HG03196 (cell line): ENCODE data around the gene MPI.
"Not testable (repeated sequence)": the region's sequence is repeated elsewhere in the genome, so short reads cannot be mapped to it uniquely, and the experiment has no call there.

Experiments
- ATAC-seq: cut with Tn5 transposase; IDR thresholded peaks from one replicate; pipeline ENCODE4 v1.9.1; 2021; ENCODE audit not compliant: unreplicated experiment

The MPI gene

GRCh38 chr15:74863239-74864056 is 26.4 kb upstream of the MPI start:
- ATAC-seq = no peak

DNA sequence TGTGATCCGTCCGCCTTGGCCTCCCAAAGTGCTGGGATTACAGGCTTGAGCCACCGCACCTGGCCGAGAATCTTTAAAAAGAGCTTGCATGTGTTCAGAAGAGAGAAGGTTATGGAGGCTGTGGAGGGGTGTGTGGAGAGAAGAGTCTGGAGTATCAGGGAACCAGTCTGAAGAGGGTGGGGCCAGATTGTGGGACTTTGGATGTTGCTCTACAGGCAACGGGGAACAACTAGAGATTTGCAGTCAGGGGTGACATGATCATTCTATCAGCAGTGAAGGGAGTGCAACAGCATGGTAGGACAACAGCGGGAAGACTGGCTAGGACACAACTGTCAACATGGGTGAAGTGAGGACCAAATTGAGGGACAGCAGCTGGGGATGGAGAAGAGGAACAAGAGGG is 25.5 kb upstream of the MPI start:
- ATAC-seq = no peak

GRCh38 chr15:74865316-74865715 is 24.5 kb upstream of the MPI start:
- ATAC-seq = no peak

- no peak for ATAC-seq
These were observed 23.8 kb upstream of the MPI start for GRCh38 chr15:74866090-74866489.

- ATAC-seq = no peak
These were observed 22.3 kb upstream of the MPI start for GRCh38 chr15:74867466-74868038.

DNA sequence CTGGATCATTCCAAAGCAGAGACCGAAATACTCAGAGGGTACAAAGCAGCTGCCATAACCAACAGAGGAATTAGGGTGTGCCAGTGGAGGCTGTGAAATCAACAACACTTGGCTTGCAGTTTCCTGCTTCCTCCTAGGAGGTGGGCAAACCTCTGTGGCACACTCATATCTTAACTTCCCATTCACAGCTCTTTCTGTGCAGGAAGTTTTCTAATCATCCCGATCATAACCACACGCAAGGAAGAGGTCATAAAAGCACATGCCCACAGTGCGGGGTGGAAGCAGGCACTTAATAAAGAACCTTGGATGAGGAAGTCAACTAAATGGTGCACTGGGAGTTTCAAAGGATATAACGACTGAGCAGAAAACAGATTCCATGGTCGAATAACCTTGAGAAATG is 21.8 kb upstream of the MPI start:
- ATAC-seq = no peak

DNA sequence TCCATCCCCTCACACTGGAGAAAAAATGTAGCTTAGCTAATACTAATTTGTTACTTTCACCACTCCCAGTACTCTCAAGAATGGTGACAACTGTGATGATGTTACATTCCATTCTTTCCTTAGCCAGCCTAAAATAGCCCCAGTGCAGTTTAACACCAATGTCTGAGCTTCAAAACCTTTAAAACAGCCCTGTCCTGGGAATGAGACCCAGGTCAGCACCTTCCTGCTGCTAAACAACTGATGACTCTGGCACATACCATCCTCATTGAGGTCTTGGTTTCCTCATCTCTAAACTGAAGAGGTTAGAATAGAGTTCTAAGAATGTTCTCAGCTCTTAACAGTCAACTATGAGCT is 20.5 kb upstream of the MPI start:
- no peak for ATAC-seq

GRCh38 chr15:74869726-74870407 is 20.0 kb upstream of the MPI start:
- peak; percentile 27 for ATAC-seq

DNA sequence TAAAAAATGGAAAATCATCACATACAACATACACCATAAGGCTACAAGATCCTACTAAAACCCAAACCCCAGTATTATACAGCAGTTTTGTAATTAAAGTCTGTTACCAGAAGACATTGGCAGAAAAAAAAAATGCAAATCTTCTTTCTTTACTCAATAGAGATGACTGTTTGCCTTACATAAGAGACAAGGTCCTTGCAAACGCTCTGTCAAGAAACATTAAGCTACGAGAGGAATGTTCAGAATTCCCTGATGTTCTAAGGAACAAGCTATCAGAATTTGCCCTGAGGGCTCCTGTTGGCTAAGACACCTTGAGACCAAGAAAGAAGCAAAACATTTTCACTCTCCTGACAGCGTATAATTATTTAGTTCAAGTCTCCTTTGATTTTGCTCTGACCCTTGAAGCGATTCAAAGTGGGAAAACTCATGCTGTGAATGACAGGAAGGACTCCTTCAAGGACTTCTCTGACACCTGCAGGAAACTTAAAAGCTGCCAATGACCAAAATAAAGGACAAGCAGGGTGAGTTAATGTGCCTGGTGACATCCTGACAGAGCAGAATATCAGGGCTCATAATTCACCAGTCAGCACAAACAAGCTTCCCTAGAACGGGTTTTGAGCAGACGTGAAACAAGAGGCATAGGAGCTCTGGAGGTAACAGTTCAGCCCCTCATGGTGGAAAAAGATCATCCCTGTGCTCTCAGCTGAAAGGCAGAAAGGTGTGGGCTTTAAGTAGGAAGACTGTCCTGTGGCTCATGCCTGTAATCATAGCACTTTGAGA is 19.2 kb upstream of the MPI start:
- ATAC-seq = no peak

DNA sequence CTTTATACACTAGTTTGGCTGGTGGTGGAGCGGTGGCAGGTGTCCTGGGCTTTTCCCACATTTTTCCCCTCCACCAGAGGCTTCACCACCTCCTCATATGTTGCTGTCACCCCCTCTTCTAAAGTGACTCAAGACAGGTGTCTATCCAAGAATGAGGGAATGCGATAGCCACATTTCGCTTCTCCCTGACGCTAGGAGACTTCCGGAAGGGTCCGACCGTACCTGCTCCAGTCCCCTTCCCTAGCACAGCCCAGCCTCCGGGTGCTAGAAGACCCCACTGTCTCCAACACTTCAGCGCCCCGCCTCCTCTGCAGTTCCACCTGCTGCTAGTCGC is 17.2 kb upstream of the MPI start:
- ATAC-seq = no peak

DNA sequence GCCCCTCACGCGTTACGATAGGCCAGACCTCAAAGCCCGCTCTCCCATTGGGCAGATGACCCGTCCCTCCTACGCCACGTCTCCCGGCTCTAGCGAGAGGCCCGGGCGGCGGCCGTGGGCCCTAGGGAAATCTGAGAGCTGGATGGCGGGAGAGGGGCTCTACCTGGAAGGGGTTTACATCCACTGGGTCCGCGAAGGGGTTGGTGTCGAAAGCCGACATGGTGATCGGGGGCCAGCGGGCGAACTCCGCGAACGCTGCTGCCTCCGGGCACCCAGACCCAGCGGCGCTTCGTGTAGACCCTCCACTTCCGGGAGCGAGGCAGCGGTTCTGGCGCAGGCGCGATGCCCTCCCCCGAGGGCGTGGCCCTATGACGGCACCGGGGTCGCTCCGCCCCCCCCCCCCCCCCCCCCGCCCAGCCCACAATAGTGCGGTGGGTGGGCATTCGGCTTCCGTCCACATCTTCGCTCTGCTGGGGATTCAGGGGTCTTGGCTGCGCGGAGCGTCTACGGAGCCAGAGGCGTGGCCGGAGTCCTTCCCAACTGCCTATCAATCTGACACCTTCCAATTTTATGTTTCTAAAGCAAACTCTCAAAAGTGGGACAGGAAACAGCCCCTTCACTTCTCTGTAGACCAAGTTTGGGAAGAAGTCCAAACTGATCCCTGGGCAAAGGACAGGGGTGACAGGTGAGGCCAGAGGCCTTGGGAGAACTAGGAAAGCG is 16.6 kb upstream of the MPI start, which contains the start of gene SCAMP2:
Gene SCAMP2 (minus strand): TSS at position 330 of the 720 bp plus-strand sequence. CDS start 110 bp downstream, at position 220.
- peak; percentile 69 for ATAC-seq

DNA sequence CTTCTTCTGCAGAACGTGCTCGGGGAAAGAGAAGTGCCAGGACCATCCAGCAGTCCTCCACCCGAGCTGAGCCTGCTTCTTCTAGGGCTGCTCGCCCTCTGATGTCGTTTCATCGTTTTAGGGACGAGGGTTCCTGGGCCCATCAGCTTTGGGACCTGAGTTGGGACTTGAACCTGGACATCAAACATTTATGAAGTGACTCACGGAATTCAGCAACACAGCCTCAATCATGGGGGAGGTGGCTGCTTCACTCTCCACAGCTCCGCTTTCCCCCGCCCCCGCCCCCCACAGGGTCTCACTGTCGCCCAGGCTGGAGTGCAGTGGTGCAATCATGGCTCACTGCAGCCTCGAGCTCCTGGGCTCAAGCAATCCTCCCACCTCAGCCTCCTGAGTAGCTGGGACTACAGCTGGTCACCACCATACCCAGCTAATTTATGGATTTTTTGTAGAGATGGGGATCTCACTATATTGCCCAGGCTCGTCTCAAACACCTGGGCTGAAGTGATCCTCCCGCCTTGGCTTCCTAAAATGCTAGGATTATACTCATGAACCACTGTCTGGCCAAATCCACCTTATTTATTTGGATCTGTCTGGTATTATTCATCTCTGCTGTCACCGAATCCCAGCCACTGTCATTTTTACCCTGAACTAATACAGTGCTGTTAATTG is 16.0 kb upstream of the MPI start:
- ATAC-seq = peak; percentile 22

DNA sequence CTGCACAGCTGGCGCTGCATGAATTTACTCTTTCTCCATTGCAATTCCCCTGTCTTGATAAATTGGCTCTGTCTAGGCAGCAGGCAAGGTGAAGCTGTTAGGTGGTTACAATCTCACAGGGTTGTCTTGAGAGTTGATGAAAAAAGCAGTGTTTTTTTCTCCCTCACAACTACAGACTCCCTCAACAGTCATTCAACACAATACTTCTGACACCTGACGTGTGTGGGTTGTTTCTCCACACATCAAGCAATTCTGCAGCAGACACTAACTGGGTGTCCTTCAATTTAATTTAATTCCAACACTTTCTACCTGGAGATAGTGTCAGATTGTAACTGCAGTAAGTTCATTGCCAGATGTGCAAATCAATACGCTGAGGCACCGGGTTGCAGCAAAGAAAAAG is 11.6 kb upstream of the MPI start:
- no peak for ATAC-seq

DNA sequence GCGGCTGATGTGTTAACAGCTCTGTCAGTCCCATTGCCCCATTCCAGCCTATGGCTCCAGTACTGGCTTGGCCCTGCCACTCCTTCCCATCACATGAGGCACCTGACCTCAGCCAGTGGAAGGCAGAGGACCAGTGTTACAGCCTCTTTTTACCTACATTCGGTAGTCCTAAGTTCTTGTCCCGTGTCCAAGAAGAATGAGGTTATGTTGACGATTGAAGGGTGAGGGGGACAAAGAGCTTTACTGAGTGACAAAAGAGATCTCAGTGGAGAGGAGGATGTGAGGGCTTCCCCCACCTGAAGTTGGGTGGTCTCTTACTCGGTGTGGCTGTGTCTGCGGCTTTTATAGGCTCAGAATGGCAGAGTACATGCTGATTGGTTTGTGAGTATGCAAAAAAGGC is 7.3 kb upstream of the MPI start:
- no peak for ATAC-seq

- ATAC-seq = no peak
These were observed 5.2 kb upstream of the MPI start for GRCh38 chr15:74884428-74885223.

GRCh38 chr15:74885461-74885860 is 4.4 kb upstream of the MPI start:
- no peak for ATAC-seq

DNA sequence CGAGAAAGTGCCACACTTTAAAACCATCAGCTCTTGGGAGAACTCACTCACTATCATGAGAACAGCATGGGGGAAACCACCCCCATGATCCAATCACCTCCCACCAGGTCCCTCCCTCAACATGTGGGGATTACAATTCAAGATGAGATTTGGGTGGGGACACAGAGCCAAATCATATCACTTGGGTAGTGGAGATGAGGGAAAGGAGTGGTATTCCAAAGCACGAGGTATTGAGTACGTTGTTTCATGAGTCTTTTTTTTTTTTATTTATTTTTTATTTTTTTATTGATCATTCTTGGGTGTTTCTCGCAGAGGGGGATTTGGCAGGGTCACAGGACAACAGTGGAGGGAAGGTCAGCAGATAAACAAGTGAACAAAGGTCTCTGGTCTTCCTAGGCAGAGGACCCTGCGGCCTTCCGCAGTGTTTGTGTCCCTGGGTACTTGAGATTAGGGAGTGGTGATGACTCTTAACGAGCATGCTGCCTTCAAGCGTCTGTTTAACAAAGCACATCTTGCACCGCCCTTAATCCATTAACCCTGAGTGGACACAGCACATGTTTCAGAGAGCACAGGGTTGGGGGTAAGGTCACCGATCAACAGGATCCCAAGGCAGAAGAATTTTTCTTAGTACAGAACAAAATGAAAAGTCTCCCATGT is 2.2 kb upstream of the MPI start:
- not testable (repeated sequence) for ATAC-seq

DNA sequence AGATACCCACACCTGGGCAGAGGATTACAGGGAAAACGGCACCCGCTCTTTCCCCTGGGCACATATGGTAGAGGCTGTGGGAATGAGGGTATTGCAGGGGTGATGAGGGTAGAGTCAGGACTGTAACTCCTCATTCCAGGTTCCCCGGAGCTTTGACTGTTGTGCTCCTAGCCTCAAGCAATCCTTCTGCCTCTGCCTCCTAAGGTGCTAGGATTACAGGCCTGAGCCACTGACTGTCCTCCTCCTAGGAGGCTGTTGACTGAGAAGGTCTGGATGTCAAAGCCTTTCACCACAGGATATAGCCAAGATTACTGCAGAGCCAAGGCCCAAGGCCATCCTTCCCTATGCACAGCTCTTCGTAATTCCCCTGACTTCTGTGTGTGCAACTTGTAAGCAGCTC is 1.1 kb upstream of the MPI start:
- no peak for ATAC-seq

DNA sequence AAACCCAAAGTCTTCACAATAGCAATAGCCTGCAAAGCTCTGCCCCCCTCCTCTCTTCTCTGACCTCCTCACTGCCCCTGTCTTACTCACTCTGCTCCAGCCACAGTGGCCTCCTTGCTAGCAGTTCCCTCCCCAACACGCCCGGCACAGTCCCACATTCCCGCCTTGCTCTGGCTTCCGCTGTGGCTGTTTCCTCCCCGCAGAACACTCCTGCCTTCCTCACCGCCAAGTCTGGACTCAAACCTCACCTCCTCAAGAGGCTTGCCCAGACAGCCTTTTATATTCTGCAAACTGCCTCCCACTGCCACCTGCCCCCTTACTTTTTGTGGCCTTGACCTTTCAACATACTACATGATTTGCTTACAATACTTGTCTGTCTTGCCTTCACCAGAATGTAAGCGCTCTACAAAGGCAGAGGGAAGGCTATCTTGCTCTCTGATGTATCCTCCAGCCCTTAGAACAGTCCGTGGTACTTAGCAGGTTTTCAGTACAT is 406 bp upstream of the MPI start:
- ATAC-seq = peak; percentile 2
